GM18873 (cell line): ENCODE results near the gene YWHAH.

Experiments
- ATAC-seq: cut with Tn5 transposase; IDR thresholded peaks from one replicate; pipeline ENCODE4 v1.9.1; 2021; ENCODE audit warnings: mild to moderate bottlenecking, moderate library complexity, moderate number of reproducible peaks; ENCODE audit not compliant: unreplicated experiment, low FRiP score

Gene YWHAH

DNA sequence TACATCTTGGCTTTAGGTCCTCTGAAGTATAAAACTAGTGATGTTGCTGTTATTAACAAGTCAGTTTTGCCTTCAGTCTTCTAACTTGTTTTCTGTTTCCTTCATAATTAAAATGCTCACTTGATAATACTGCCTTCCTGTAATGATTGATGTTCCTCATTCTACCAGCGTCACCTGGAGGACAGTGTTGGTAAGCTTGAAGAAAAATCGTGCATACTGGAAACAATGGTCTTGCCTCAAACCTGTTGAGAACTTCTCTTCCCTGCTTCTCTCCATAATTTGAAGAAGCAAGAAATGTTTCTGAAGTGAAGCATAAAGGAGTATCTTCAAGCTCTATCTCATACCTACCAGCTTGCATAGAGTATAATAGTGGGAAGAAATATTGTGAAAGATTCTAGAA is 3.0 kb downstream of the YWHAH start:
- ATAC-seq, result no peak

DNA sequence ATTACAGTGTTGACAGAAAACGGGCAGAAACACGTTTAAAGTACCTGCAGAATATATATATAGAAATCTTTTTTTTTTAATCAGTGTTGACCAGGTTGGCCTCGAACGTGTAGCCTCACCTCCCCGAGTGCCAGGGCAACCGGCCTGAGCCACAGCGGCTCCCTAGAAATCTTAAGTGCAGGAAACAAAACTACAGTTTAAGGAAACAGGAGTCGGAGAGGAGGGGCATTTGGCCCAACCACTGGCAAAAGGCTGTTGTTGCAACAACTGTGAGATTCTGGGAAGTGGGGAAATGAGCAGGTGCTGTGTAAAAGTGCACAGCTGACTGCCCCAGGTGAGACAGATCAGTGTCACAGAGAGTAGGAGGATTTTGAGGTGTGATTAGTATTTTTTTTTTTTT is 3.7 kb downstream of the YWHAH start:
- no peak for ATAC-seq

DNA sequence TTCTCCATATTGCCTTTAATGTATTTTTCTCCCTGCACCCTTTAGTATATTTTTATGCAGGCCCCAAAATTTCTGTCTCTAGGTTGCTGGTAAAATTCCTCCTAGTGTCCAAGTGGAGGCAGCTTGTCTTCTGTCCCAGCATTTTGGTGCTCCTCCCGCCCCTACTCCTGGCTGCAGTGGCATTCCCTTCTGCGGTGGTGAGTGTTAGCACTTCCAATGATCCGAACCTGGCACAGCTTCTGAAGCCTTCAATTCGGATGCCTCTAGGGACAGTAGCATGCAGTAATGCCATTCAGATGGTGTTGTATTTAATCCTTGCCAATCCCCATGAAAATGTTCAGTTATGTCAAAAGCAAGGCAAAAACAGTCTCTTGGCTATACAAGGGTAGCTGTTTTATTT is 5.9 kb downstream of the YWHAH start:
- no peak for ATAC-seq

DNA sequence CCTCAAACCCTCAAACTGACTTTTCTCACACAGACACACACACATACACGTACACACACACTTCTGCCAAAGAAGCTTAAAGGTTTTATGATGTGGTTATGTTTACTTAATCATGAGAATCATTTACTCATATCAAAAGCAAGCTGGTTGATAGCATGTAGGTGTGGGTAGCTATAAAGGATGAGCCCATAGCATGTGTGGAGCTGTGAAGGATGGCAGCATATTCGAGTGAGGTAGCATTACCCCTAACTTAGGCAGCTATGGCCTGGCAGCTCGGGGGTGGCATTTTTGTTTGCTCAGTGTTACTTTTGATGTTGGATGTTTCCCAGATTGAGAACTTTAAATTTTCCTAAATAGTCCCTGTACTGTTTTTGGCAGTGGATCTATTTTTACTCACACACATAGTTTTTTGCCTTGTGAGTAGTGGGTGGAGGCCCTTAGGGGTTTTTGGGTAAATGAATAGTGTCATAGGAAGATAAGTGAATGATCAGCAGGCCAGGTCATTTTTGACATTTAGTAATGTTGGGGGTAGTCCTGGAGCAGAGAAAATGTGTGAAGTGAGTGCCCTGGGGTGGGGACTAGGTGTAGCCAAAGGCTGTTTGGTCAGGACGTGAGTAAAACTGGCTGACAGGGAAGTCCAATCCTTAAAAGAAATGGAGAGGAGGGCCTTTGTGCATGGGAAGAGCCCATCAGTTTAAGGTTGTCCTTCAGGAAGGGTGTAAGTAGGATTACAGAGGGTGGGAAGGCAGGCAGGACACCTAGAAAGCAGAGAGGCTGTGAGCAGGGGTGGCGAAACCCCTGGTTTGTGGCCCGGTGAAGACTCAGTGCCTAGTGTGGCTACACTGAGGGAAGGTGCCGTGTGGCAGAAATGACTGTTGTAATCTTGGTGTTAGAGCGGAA is 7.1 kb downstream of the YWHAH start:
- ATAC-seq, result no peak

DNA sequence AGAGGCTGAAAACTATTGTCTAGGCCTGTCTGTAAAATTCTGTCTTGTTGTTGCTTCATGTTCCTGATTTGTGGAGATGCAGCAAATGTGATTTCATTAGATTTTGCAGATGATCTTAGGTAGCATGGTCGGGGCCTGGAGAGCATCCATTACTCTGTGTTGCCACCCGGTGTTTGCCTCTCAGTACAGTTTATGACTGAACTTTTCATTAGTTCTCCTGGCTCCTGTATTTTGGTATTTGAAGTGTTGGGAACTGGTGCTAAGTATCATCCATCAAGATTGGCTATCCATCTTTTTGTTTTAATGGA is 7.7 kb downstream of the YWHAH start:
- ATAC-seq, result no peak

DNA sequence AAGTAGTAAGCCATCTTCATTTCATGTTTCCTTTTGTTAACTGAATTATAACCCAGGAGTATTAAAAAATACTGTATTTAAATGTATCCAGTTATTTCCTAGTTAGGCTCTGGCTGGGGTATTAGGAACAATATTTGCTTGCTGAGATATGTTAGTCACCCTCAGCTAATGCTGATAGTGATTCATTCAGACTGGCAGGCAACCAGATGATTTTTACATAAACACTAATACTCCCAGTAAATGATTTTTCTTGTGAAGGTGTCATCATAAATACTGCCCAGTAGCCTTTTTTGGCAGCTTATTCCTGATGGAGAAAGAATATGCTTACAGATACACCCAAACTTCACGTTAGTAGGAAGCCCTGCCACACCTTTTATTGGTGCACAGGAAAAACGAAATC is 8.1 kb downstream of the YWHAH start:
- no peak for ATAC-seq

DNA sequence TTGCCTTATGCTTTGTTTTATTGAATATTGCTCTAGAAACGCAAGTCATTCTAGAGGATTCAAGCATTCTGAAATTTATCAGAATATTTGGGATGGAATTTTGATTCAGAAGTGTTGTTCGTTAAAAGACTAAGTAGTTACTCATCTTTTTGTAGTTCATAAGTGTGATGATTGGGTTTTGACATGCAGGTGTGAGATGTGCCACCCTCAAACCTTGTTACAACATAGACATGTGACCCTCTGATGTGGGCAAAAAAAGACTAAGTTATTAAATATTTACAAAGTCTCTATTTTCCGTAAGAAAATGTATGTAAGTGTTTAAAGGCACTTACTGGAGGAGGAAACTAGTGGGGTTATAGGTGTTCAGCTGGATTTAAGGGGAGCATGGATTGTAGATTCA is 8.9 kb downstream of the YWHAH start:
- ATAC-seq, result no peak

DNA sequence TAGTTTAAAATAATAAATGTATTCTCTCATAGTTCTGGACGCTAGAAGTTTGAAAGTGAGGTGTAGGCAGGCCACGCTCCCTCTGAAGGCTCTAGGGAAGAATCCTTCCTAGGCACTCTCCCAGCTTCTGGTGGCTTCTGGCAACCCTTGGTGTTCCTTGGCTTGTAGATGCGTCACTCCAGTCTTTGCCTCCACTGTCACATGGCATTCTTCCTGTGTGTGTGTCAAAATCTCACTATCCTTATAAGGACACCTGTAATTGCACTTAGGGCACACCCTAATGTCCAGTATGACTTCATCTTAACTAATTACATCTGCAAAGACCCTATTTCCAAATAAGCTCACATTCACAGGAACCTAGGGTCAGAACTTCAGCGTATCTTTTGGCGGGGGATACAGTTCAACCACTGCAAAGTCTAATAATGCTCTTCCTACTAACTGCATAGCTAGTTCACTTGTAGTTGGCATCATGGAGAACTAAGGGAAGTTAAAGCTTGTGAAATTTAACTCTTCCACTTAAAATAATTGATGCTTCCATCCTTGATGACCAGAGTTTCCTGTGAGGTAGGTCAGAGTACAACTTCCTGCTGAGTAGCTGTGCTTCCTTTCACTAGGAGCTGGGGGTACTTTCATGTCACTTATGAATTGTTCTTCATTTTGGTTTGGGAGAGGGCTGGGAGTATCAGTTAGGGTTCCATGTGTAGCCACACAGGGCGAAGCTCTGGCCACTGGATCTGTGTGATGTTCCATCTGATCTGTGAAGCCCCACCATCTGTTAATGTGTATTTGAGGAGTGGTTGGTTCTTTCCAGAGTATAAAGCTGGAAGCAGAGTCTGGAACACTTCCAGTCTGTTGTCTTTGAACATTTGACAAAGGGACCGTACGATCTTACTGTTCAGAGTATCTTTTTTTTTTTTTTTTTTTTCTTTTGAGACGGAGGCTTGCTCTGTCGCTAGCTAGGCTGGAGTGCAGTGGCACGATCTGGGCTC is 10.5 kb downstream of the YWHAH start:
- ATAC-seq, result no peak

DNA sequence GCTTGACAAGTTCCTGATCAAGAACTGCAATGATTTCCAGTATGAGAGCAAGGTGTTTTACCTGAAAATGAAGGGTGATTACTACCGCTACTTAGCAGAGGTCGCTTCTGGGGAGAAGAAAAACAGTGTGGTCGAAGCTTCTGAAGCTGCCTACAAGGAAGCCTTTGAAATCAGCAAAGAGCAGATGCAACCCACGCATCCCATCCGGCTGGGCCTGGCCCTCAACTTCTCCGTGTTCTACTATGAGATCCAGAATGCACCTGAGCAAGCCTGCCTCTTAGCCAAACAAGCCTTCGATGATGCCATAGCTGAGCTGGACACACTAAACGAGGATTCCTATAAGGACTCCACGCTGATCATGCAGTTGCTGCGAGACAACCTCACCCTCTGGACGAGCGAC is 12.0 kb downstream of the YWHAH start:
- no peak for ATAC-seq

DNA sequence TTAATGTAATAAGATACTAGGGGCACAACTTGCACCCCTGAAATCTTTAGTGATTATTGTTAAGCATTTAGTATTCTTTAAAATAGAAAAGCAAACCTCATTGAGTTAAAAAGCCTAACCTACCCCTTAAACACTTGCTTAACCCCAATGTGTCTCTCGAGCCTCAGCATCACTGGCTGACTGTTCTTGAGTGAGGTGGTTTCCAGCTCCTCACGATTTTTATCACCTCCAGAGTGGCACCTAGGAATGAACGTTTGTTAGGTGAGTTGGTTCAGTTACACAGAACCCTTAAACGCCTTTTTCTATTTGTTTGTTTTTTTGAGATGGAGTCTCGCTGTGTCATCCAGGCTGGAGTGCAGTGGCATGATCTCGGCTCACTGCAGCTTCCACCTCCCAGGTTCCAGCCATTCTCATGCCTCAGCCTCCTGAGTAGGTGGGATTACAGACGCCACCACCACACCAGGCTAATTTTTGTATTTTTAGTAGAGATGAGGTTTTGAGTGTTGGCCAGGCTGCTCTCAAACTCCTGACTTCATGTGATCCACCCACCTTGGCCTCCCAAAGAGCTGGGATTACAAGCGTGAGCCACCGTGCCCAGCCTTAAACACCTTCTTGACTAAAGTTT is 13.7 kb downstream of the YWHAH start:
- ATAC-seq, result no peak

DNA sequence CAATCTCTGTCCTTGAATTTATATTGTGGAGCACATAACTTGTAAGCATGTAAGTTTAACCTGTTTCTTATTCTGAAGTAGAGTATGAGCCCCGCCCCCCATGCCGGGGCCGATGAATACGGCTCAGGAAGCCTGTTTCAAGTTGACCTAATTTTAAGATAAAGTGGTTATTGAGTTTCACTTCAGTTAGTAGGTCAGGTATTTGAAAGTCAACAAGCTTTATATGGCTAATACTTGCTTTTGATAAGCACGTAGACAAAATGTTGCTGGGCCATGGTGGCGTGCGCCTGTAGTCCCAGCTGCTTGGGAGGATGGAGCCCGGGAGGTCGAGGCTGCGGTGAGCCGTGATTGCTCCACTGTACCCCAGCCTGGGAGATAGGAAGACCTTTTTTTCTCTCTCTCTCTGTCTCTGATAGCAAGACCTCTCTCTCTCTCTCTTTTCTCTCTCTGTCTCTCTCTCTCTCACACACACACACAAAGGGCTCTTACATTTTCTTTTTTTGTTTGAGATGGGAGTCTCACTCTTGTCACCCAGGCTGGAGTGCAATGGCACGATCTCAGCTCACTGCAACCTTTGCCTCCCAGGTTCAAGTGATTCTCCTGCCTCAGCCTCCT is 14.4 kb downstream of the YWHAH start:
- no peak for ATAC-seq

DNA sequence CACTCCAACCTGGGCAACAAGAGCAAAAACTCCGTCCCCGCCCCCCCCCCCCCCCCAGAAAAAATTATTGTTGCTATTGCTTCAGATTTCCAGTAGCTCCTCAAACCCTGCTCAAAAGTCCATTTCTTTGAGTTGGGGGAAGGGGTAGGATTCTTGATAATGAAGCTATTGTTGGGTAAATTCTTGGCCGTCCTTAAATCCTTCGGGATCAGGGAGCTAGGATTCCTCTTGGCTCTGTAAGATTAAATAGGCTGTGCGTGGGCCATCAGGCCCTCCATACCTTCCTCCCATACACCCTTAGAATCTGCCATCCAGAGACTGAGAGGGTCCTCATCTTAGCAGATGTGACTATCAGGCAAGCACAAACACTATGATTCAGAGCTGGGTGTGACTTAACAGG is 16.4 kb downstream of the YWHAH start:
- ATAC-seq, result no peak

DNA sequence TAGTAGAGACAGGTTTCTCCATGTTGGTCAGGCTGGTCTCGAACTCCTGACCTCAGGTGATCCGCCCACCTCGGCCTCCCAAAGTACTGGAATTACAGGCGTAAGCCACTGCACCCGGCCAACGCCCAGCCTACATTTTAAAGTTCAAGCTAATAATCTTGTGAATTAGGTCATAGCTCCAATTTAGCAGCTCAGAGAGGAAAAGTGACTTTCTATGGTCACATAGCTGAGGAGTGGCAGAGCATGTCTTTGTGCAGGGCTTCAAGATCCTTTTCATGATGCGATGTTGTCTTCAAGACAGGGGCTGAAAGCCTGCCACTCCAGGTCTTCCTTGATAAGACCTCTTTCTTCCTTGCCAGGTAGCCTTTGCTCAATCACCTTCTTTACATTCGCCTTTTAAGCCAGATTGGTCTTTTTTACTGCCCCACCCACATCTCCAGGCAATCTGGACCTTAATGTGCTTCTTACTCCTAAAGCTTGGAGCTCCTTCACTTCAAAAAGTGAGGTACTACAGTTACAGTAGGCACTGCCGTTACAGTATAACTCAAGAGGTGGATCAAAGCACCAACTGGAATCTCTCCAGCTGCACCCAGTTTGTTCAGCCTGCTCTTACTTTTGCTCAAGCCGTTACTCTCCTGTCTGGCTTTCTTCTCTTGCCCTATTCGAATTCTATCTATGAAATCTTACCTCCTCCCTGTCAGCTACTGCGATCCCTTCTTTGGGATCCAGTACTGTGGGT is 18.2 kb downstream of the YWHAH start:
- no peak for ATAC-seq

DNA sequence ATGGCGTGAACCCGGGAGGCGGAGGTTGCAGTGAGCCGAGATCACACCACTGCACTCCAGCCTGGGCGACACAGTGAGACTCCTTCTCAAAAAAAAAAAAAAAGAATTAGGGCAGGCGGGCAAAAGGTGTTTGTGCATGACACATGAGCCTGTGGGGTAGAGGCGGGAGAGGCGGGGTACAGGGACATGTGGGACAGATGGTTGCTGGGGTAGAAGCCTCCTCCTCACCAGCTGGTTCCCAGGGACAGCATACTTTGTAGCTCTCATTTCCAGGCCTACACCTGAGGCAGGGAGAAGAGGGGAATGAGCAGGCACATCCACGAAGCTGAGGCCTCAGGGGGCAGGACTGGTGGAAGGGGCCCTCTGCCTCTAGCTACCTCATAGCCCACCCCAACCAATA is 23.7 kb downstream of the YWHAH start:
- no peak for ATAC-seq

DNA sequence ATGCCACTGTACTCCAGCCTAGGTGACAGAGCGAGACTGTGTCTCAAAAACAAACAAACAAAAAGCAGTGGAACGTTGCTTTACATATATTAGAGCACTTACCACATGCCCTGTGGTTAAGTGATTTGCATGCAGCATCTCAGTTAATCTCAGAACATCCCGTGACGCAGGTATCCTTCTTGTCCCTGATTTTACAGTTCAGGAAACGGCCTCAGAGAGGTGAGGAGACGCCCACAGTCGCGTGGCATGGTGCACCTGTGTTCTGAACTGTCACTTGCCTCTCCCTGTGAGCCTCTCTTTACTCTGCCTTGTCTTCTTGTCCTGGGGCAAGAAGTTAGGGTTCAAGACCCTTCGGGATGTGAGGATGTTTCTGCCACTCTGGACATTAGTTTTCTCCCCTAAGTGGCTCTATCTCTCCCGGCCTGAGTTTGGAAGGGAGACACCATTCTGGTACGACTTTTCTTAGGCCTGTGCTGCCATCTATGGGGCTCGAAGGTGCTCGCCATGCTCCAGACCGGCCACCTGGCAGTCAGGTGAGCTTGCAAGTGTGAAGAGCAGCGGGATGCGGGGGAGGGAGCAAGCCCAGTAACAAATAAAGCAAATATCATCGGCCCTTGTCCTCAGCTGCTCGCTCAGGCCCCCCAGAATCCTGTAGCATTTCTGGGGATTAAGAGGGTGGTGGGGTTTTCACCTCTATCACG is 25.6 kb downstream of the YWHAH start:
- no peak for ATAC-seq

DNA sequence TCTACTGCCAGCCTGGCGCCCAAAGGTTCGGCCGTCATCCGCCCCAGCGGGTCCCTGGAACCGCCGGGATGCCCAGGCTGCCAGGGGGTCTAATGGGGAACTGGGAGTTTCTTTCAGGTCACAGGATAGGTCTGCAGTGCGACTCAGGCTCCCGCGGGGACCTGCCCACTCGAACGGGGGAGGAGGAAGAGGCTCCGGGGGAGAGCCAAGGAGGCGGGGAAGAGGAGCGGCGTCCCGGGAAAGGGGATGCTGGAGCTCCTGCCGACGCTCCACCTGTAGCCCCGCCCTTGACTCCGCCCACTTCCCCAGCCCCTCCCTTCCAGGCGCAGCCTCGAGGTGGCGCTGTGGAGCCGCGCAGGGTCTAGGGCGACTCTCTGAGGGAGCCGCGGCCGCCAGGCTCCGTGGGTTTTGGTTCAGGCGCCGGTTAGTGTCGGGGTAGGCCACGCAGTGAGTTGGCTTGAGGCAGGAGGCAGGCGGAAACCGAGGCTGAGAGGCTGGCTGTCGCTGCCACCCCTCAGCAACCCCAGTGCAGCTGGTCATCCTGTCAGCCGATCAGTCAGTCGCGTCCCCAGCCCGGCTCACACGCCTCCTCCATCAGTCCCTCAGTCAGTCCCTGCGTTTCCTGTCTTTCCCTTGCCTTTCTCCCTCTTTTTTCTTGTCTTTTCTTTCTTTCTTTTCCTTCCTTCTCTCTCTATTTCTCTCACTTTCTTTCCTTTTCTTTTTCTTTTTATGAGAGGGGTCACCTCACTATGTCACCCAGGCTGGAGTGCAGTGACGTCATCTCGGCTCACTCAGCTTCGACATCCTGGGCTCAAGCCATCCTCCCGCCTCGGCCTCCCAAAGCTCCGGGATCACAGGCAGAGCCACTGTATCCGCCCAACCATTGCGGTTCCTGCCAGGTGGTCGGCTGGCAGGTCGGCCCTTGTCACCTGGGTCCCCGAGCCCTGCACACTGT is 26.4 kb downstream of the YWHAH start:
- ATAC-seq, result no peak

DNA sequence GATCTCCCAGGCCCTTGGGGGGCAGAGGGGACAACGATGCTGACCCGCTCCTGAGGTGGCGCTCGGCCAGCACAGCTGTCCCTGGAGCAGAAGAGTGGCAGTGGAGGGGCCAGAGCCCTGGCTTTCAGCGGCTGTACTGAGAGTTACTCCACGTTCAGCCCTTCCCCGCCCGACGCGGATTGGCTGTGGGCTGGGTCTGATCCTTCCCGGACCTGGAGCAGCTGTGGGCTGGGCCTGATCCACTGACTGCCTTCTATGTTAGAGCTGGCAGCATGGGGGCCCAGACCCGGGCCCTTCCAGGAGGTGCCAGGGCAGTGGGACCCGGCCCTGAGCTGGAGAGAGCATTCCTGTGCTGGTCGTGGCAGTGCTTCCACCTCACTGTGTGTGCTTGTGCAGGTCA is 27.8 kb downstream of the YWHAH start:
- no peak for ATAC-seq

DNA sequence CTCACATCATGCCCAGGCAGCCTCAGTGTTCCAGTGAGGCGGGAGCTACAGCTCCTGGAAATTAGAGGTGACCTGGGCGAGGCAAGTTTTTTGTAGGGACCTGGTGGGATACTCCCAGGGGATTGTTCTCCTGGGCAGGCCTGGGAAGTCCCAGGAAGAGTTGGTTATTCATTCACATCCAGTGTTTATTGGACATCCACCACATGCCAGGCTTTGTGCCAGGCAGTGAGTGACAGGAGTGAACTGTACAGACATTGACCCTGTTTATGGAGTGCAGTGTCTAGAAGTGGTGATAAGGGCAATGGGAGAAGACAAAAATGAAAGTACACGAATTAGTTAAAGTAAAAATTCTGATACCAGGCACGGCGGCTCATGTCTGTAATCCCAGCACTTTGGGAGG is 29.4 kb downstream of the YWHAH start:
- no peak for ATAC-seq
